ENCODE data around the gene ANKIB1.

Gene ANKIB1

DNA sequence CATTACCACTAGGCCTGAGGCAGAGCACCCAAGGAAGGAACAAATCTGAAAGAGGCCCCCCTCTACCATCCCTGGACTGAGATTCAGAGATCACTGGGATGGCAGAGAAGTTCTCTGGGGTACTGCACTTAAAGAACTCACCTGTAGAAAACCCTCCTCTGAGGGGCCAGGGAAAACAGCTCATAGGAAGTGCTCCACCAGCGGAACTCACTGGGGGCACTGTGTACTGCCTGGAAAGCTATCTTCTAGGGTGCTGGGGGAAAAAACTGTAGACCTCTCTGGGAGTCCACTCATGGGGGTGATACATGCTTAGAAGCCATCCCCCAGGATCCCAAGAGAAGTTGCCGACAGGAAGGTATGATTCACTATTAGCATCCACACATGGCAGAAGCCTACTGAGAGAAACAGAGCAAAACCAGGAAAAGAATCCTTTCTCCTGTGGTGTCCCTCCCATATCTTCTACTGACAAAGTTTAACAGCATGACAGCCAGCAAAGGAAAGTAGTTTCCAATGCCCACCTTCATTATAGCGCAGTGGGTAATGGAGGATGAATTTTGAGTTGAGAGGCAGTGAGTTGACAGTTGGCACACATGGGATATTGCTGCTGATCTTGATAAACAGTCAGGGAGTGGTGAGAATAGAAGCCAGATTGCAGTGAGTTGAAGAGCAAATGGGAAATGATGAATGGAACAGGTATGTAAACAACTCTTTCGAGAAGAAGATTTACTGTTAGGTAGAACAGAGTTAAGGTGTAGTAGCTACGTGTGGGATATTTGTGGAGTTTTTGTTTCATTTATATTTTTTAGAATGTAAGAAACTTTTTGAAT lies 20.9 kb downstream of the ANKIB1 start:
- DNase-seq: no peak

DNA sequence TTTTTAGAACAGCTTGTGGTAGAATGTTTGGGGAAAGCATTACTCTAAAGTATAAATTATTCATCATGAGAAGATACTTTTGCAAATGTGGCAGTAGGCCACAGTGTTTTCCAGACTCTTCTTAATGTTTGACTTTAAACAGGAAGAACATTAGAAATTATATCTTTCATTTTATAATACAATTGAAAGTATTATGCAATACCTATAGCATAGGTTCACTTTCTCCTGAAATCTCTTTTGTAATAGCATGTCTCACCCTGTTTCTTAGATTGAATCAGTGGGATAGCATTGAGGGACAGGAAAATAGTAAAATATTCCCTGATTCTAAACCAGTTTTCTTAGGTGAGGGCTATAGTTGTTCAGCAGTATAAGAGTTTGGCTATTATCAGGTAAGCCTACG lies 23.1 kb downstream of the ANKIB1 start:
- no peak for DNase-seq

DNA sequence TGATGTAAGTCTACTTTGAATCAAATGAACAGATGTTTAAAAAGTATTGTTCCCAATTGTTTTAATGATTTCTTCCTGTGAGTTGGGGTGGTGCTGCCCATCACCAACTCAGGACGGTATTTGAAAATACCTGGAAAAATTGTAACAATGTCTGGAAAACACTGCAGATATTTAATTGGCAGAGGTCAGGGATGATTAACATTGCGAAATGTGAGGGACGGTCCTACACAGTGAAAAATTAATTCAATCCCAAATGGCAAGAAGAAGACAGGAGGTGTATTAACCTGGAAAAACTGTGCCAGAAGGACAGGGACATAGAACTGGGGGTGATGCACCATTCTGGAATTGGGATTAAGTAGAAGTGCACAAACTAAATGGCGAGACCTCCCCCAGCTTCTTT lies 29.6 kb downstream of the ANKIB1 start:
- no peak for DNase-seq

DNA sequence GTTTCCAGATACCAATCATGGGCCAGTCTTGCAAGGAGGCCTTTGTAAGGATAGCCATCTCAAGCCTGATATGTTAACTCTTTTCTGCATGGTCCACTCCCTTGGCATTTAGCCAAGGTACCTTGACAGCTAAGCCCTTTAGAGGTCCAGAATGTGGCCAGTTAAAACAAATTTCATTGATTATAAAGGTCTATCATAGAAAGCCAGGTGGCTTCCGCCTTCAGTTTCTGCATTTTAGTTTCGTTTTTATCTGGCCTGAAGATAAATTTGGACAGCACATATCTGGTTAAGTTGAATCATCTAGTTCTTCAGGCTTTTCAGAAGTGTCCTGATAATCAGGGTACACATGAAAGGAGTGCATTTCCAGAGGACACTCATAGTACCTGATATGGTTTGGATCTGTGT lies 30.7 kb downstream of the ANKIB1 start:
- DNase-seq: no peak

DNA sequence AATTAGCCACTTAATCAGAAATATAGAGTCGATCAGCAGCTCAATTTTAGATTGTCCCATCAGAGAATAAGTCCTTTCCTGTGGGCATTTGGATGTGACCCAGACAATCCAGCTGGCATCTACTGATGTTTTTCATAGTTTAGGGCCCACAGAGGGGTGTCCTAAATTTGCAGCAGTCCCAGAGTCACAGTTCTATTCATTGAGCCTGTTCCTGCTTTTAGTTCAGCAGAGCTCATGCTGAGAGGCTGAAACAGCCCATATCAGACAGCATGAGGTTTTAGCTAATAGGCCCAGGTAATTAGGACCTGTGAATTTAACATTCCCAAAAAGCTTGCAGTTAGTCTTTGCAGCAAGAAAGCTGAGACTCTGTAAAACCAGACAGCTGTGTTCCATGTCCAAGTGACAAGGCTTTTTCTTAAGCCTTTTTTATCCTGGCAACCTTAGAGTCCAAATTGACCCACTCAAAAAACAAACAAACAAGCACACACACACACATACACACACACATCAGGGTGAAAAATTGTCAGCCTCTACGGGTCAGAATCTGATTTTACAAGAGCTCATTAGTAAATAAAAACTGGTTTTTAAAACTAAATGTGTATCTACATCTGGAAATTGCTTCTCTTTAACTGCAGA lies 33.7 kb downstream of the ANKIB1 start:
- DNase-seq: no peak

DNA sequence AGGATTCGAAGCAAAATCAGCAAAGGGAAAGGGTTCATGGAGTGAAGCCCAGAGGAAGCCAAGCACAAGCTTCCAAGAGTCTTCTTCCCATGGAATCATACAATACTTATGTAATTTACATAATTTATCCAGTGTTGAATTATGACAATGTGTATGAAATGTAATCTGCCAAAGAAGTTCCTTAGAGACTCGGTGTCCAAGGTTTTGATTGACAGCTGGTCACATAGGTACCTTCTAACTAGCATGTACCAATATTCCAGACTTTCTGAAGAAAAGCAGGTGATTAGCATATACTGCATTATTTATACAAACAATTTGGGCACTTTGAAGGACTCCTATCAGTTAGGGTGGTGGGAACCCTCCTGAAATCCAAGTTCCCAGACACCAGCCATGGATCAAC lies 35.3 kb downstream of the ANKIB1 start:
- no peak for DNase-seq

DNA sequence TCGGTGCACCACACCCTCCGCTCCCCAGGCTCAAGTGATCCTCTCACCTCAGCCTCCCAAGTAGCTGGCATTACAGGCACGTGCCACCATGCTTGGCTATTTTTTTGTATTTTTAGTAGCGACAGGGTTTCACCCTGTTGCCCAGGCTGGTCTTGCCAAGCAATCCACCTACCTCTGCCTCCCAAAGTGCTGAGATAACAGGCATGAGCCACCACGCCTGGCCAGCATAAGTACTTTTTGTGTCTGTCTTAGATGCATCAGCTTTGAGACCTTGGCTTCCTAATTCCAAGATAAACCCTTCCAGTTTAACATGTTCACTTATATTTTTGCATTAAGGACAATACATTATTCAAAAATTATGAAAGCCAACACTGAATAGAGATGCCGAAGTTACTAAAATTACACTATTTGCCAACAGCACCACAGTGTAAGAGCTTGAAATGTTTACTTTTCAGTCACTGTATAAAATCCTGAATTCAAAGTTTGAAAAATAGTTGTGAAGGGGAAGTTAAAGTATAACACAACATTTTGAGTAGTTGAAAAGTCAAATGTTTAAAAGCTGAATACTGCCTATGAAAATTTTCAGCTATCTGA lies 36.5 kb downstream of the ANKIB1 start:
- no peak for DNase-seq

DNA sequence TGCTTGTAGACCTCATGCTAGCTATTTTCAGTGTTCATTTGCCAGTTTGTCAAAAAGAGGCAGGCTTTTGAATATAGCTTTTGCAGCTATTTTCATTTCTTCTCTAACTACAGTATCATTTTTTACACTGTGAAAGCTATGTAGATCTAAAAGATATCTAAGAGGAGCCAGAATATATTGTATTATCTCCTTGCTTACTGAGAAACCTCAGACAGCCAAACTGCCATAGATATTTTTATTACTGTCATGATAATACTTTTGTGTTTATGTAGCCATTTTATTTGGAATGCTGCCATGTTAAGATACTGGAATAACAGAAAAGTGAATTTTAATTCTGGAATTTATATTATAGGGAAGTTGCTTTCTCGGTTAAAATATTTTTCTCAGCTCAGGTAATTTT lies 37.2 kb downstream of the ANKIB1 start:
- no peak for DNase-seq

DNA sequence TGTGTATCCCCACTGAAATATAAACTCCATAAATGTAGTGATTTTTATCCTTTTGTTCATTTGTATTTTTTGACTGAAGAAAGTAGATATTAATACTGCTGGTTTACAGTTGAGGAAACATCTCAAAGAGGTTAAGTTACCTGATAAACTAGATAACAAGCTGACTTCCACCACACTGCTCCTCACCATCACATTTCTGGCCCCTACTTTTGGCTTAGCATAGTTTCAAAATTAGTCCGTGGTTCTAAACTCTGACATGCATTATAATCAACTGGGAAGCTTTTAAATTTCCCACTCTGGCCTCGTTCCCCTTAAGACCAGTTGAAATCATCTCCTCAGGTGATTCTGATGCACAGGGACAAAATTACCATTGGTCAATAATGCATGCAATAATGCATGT lies 43.5 kb downstream of the ANKIB1 start:
- DNase-seq: no peak

DNA sequence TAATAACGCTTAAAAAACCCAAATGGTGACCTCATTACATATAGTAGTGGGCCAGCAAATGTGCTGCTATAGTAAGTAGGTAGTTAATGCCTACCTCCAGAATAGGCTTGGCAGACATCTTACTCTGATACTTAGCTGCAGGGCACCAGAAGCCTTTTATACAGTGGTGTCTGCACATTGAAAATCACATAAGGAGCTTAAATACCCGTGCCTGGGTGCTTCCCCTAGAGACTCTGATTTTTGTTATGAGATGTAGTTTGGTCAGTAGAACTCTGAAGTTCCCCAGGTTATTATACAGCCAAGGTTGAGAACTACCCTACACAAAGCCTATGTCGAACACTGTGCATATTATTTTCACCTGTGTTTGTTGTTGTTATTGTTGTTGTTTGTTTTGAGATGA lies 47.2 kb downstream of the ANKIB1 start:
- no peak for DNase-seq

DNA sequence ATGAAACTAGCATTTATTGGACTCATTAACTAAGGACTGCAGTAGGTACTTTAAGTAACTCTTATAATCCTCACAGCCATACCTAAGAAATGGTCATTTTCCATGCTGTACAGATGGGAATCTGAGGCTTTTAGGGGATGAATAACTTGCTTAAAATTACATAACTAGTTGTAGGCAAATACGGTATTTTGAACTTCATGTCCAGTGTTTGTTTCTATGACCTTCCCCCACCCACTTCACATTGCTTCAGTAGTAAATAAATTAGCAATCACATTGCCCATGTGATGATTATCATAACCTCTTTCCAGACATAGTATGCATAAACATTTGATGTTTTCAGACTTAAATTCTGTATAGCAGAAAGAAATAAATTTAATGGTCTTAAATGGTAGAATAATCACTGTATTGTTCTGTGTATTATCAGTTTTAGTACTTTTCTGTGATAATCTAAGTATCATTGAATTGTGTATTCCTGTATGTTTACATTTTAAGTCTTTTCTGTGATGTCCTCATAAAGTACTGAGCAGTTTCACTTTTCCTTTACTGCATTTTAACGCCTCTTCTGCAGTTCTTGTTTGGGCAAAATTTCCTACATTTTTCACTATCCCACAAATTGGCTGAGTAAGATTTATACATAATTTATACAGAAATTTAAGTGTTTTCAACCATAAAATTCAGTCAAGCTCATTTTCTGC lies 48.3 kb downstream of the ANKIB1 start:
- DNase-seq: no peak

DNA sequence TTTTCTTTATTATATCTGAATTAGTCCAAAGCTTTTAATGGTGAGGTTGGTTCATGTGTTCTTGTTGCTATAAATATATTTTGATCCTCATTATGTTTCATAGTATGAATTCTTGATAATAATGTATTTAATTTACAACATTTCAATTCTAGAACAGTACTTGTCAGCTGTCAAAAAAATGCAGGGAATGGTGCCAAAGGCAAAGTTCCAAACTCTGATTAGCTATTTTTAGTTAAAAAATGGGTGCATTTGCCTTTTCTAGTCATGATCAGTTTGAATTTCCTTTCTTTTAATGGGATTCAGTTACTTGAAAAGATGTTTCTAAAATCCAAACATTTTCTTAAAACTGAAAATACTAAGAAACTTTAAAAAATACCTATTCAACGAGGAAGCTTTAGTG lies 49.6 kb downstream of the ANKIB1 start:
- DNase-seq: no peak

DNA sequence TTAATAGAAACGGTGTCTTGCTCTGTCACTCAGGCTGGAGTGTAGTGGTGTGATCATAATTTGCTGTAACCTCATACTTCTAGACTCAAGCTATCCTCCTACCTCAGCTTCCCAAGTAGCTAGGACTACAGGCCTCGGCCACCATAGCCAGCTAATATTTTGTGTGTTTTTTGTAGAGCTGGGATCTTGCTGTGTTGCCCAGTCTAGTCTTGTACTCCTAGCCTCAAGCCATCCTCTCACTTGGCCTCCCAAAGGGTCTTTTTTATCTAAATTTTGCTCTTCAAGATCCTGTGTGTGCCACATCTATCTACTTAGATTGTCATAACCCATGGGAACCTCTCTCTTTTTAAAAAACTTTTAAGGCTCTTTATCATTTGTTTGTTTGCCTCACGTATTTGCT lies 50.5 kb downstream of the ANKIB1 start:
- DNase-seq: no peak

DNA sequence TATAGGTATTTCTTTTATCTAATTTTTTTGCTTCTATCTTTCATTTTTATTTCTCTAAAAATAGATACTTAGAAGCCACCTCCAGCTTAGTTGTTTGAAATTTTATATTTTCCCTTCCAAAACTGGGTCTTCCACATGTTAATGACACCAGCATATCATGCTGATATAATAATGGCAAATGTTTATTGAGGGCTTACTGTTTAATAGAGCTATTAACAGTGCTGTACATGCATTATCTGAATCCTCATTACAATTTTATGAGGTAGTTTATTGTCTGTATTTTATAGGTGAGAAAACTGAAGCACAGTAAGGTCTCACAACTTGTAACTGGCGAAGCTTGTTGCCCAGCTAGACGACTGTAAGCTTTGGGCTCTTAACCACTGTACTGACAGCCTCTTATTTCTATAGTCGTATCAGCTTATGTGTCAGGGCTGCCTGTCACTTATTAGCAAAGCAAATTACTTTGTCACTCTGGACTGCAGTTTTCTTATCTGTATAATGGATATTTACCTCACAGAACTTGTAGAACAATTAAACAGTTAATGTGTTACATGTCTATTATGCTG lies 51.2 kb downstream of the ANKIB1 start:
- no peak for DNase-seq

DNA sequence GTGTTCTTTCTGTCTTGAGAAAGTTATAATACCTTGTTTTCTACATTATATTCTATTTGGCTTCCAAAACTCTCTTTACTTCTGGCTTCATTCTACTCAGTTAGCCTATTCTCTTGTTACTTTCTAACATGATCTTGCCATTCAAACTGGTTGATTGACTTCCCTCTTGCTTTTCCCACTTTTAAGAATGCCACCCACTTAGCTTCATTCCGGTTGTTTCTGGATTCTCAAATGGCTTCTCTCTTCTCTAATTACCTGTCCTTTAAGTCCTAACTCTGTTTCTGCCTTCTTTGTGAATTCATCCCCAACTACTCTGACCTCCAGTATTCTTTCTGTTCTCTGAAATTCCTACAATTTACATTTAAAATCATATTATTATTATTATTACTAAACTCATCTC lies 52.0 kb downstream of the ANKIB1 start:
- DNase-seq: no peak

DNA sequence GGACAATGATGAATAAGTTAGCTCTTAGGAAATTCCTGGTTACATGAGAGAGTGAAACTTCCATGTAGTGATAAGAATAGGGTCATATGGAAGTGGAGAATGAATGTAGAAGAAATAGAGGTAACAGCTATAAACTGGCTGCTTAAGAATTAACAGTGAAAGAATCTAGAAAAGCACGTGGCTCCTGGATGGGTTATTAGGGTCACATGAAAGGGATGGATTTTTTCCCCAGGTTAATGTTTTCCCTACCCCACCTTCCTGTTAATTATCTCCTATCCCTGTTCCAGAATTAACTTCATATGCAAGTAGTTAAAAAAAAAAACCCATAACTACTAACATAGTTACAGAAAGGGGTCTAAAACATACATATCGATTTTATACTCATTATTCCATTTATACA lies 58.0 kb downstream of the ANKIB1 start:
- no peak for DNase-seq

DNA sequence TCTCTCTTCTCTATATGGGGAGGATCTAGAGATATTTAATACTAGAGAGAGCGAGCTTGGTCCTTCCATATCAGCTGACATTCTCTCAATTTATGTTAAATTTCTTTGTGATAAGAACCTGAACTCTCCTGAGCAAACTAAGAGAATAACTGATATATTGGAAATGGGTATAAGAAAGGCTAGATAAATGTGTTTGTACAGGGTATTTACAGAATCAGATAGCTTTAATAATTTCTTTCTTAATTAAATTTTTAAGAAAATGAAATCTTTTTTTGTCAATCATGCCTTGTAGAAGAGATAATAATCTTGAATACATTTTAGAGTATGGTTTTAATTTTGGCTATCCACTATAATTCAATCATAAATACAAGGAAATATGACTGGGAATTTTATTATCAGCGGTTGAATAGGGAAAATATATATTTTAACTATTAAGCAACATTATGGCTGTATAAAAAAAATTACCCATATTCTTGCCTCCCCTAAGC lies 58.7 kb downstream of the ANKIB1 start:
- DNase-seq: no peak

DNA sequence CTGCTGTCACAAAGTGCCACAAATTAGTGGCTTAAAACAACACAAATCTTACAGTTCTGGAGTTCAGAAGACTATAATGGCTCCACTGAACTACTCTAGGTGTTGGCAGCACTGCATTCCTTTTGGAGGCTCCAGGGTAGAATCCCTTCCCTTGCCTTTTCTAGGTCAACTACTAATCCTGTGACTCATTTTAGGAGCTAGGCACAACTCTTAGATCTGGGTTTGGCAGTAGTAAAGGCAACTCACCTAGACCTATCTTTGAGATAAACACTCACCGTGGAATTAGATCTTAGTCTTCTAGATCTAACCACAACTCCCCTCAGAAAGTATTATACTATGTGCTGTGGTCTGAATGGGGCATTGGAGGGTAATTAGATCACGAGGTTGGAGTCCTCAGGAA lies 60.4 kb downstream of the ANKIB1 start:
- DNase-seq: no peak

DNA sequence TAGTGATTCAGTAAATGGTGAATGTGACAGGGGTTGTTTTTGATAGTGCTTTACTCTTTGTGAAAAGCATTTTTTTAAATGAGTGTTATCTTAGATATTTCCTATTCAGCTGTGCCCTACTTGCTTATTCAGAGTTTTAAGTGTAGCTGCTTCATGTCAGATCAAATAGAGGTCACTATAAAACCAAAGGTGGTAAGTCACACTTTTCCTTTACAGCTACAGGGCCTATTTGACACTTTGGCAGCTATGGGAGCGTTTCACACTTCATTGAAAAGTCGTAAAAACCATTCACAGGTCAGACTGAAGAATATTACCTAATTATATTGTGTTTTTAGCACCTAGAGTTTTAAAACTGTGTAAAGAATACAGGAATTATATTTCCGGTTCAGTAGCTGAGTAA lies 67.3 kb downstream of the ANKIB1 start:
- no peak for DNase-seq

DNA sequence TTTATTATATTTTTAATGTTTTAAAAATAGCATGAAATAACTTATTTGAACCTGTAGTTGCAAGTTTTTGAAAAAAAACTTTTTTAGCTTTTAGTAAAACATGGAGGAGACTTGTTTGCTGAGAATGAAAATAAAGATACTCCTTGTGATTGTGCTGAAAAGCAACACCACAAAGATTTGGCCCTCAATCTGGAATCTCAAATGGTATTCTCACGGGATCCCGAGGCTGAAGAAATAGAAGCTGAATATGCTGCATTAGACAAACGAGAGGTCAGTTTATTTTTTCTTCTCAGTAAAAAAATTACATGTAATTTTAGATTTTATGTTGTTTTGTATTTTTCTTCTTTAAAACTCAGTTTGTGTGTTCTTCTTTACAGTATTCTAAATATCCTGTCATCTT lies 73.5 kb downstream of the ANKIB1 start:
- DNase-seq: no peak

DNA sequence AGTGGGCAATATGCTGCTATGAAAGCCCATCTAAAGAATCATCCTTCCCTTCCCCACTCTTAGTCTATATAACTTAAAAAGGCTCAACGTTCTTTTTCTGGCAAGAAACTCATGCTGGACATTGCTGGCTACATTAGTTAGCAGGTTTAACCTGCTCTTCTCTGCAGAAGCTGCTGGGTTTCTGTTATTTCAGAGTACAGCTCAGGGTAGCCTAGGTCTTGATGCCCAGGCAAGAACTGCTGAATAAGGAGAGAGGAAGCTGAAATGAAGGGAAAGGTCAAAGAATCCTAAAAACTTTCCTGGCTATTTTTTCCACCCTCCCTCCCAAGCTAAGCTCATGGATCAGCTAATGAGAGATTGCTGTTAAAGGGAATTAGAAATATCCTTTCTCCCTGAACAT lies 79.4 kb downstream of the ANKIB1 start:
- no peak for DNase-seq

DNA sequence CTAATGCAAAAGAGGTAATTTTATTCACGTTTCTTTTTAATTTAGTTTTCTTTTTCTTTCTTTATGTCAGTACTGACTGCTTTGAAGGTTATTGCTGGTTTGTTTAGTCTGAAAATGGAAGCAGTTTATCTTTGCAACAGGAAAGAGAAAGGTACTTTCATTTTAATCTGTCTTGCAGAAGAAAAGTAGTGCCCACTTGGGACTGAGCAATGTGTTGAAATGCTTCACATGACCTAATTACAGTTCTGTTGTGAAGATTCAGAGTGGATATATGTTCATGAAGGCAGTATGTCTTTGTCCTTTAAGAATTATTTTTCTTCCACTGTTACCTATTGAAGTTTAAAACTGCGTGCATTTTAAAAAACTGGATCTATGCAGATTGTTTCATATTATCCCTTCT lies 80.1 kb downstream of the ANKIB1 start:
- DNase-seq: no peak

DNA sequence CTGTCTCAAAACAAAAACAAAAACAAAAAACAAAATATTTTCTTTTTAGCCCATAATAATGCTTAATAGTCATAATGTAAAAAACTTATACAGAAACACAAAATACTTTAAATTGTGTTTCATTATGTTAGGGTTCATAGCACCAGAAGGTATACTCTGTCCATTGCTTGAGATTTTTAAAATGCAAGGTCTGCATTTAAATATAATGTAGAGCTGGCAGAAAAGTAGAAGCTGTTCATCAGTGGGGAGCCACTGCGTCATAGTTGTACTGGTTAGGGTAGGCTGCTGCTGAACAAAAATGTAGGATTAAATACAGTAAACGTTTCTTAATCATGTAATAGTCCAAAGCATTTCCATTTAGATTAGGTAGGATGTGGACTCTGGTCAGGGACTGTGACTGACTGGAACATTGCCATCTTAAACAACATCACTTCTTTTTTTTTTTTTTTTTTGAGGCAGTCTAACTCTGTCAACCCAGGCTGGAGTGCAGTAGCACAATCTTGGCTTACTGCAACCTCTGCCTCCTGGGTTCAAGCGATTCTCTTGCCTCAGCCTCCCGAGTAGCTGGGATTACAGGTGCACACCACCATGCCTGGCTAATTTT lies 85.2 kb downstream of the ANKIB1 start:
- DNase-seq: no peak

Measured in NCI-H2171 (cell line).